Keratinocyte (primary cell): Measurements from ENCODE around the gene LAMB4.

Source experiments
- EZH2 ChIP-seq: IDR thresholded peaks from one replicate; pipeline ENCODE4 v1.6.1; 2012; ENCODE audit warnings: inconsistent platforms, mild to moderate bottlenecking, low read length, moderate library complexity
- TF ChIP-seq, protein P1 (sequence below), 3 experiments: IDR thresholded peaks in 1 of 3; conservative IDR thresholded peaks in 1 of 3; optimal IDR thresholded peaks in 1 of 3; 2 replicates in 2 of 3; 3 replicates in 1 of 3; pipeline versions ENCODE3 to v1.5.1; 2011; ENCODE audit warnings: low read length in 3 of 3, mild to moderate bottlenecking in 3 of 3, moderate library complexity in 2 of 3, control low read depth in 1 of 3, inconsistent platforms in 1 of 3; ENCODE audit not compliant: insufficient read depth in 2 of 3; ENCODE audit errors: extremely low read depth in 1 of 3

- TF ChIP-seq EZH2 = no peak
- TF ChIP-seq, protein P1, sequence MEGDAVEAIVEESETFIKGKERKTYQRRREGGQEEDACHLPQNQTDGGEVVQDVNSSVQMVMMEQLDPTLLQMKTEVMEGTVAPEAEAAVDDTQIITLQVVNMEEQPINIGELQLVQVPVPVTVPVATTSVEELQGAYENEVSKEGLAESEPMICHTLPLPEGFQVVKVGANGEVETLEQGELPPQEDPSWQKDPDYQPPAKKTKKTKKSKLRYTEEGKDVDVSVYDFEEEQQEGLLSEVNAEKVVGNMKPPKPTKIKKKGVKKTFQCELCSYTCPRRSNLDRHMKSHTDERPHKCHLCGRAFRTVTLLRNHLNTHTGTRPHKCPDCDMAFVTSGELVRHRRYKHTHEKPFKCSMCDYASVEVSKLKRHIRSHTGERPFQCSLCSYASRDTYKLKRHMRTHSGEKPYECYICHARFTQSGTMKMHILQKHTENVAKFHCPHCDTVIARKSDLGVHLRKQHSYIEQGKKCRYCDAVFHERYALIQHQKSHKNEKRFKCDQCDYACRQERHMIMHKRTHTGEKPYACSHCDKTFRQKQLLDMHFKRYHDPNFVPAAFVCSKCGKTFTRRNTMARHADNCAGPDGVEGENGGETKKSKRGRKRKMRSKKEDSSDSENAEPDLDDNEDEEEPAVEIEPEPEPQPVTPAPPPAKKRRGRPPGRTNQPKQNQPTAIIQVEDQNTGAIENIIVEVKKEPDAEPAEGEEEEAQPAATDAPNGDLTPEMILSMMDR (optimal IDR thresholded peaks at IDR 0.05 in 1 of 3, IDR thresholded peaks at IDR 0.05 in 1 of 3, conservative IDR thresholded peaks at IDR 0.05 in 1 of 3; ENCODE audit: extremely low read depth in 1 of 3, insufficient read depth in 2 of 3, low read length in 3 of 3) = no peak
Observed at GRCh38 chr7:108046952-108047506, 83.1 kb downstream of the LAMB4 start.
